B cell (primary cell): ENCODE results near the gene ADAMTS18. TPM values are rescaled to one million over a fixed set of nuclear protein-coding genes. Genes with fewer than 3 reads are reported as not detected.

Source experiments
- ATAC-seq: fragments of 200-7000 bp; cut with Tn5 transposase; one replicate; pipeline ENCODE4 v1.10.0; 2021; ENCODE audit warnings: low read depth, mild to moderate bottlenecking, moderate number of reproducible peaks, moderate library complexity
- CTCF ChIA-PET: fragments of 350-600 bp; sonication (Branson Sonifier 250); formaldehyde crosslinking; loops from one replicate; lab custom pipeline; 2021; ENCODE audit warnings: antibody characterized with exemption, inconsistent platforms; lab: Charles Lee
- POLR2A ChIA-PET: fragments of 350-600 bp; sonication (Branson Sonifier 250); formaldehyde crosslinking; loops from one replicate; lab custom pipeline; 2021; ENCODE audit warnings: antibody characterized with exemption; lab: Charles Lee
- DNase-seq: peaks from one replicate; pipeline ENCODE4 v3.0.0; 2013
- H2AFZ ChIP-seq: 2 replicates; pipeline ENCODE4 v1.6.1; 2012; ENCODE audit warnings: mild to moderate bottlenecking, low read depth, low read length; ENCODE audit not compliant: insufficient read depth, poor library complexity, severe bottlenecking
- H3K27ac ChIP-seq, 2 donors: 1 replicate in 1 of 2; 2 replicates in 1 of 2; pipeline ENCODE4 v1.5.1; 2012 to 2013; ENCODE audit warnings: low read length in 2 of 2, mild to moderate bottlenecking in 2 of 2, moderate library complexity in 1 of 2
- H3K27me3 ChIP-seq, 4 experiments: fragments of 200-600 bp in 1 of 4; sonication (generic) in 1 of 4; replicated peaks in 1 of 4; 1 replicate in 2 of 4; 2 replicates in 2 of 4; pipeline versions ENCODE4 v1.6.1 to v1.7.0; 2013 to 2016; ENCODE audit warnings: low read length in 3 of 4, mild to moderate bottlenecking in 2 of 4, mixed read lengths in 1 of 4, moderate library complexity in 1 of 4; ENCODE audit not compliant: insufficient read depth in 4 of 4, control insufficient read depth in 3 of 4; ENCODE audit errors: control extremely low read depth in 1 of 4
- H3K36me3 ChIP-seq, 2 experiments: replicated peaks in 1 of 2; 1 replicate in 1 of 2; 2 replicates in 1 of 2; pipeline versions ENCODE4 v1.6.1 to v1.7.1; 2013; ENCODE audit warnings: low read length in 1 of 2; ENCODE audit not compliant: insufficient read depth in 2 of 2, control insufficient read depth in 1 of 2; ENCODE audit errors: control extremely low read depth in 1 of 2, extremely low read depth in 1 of 2
- H3K4me1 ChIP-seq, 2 donors: fragments of 200-600 bp in 1 of 2; sonication (generic) in 1 of 2; 1 replicate in 1 of 2; 2 replicates in 1 of 2; pipeline versions ENCODE4 v1.5.1 to v1.6.1; 2013 to 2017; ENCODE audit warnings: low read length in 2 of 2; ENCODE audit not compliant: control insufficient read depth in 2 of 2, insufficient read depth in 2 of 2
- H3K4me2 ChIP-seq: replicated peaks from 2 replicates; pipeline ENCODE3; 2012; ENCODE audit warnings: mild to moderate bottlenecking, low read depth, low read length; ENCODE audit not compliant: poor library complexity, severe bottlenecking
- H3K4me3 ChIP-seq, 5 experiments: fragments of 200-600 bp in 1 of 5; sonication (generic) in 1 of 5; 1 replicate in 3 of 5; 2 replicates in 2 of 5; pipeline versions ENCODE4 v1.5.1 to v1.7.0; 2011 to 2016; ENCODE audit warnings: low read length in 4 of 5, mild to moderate bottlenecking in 4 of 5, low read depth in 2 of 5, control low read depth in 1 of 5, moderate library complexity in 1 of 5; ENCODE audit not compliant: insufficient read depth in 1 of 5; ENCODE audit errors: control extremely low read depth in 1 of 5, extremely low read depth in 1 of 5
- H3K79me2 ChIP-seq: fragments of 200-600 bp; sonication (generic); one replicate; pipeline ENCODE4 v1.6.0; 2016; ENCODE audit warnings: low read length; ENCODE audit not compliant: control insufficient read depth, insufficient read depth
- H3K9ac ChIP-seq: fragments of 200-600 bp; sonication (generic); 2 replicates; pipeline ENCODE4 v1.6.1; 2017; ENCODE audit warnings: mild to moderate bottlenecking, low read length, moderate library complexity
- H3K9me3 ChIP-seq, 3 donors: one replicate each; pipeline versions ENCODE4 v1.6.1 to v1.7.1; 2013; ENCODE audit warnings: low read length in 2 of 3; ENCODE audit not compliant: control insufficient read depth in 2 of 3, insufficient read depth in 1 of 3; ENCODE audit errors: control extremely low read depth in 1 of 3
- H4K20me1 ChIP-seq: 2 replicates; pipeline ENCODE4 v1.6.0; 2012; ENCODE audit warnings: mild to moderate bottlenecking, low read length; ENCODE audit not compliant: insufficient read depth, control insufficient read depth, poor library complexity, severe bottlenecking
- H3K27ac Mint-ChIP-seq: one replicate; pipeline ENCODE4 v1.8.0; 2021; ENCODE audit warnings: mixed read lengths
- H3K27me3 Mint-ChIP-seq: one replicate; pipeline ENCODE4 v1.8.0; 2021; ENCODE audit warnings: mixed read lengths
- H3K4me1 Mint-ChIP-seq: one replicate; pipeline ENCODE4 v1.8.0; 2021; ENCODE audit warnings: mixed read lengths
- H3K4me3 Mint-ChIP-seq: one replicate; pipeline ENCODE4 v1.8.0; 2021; ENCODE audit warnings: mixed read lengths
- H3K9me3 Mint-ChIP-seq: one replicate; pipeline ENCODE4 v1.8.0; 2022; ENCODE audit warnings: mixed read lengths; ENCODE audit not compliant: insufficient read depth
- EZH2 ChIP-seq: IDR thresholded peaks from 2 replicates; pipeline ENCODE4 v1.6.1; 2012; ENCODE audit warnings: borderline replicate concordance, low read depth, mild to moderate bottlenecking, moderate library complexity, low read length; ENCODE audit not compliant: insufficient read depth, poor library complexity, severe bottlenecking
- WGBS: methylation state at CpG from one replicate; pipeline ENCODE4 v1.1.5; 2013; ENCODE audit warnings: missing lambda C conversion rate; ENCODE audit not compliant: insufficient coverage; 5-methylcytosine and 5-hydroxymethylcytosine counted together
- intact Hi-C: fragments of 100-400 bp; cut with micrococcal nuclease; formaldehyde crosslinking; loops from one replicate; pipeline ENCODE4 v1.10.0; 2022
- polyA plus RNA-seq: library from polyadenylated mRNA; depleted of rRNA; stranded (reverse); fragments of >200 nt; gene quantifications from 2 replicates; pipeline ENCODE4 v1.2.3, GENCODE V29; 2012
- total RNA-seq, 2 donors: library from RNA; stranded (reverse); fragments of 120-200 nt in 1 of 2; gene quantifications; 1 replicate in 1 of 2; 2 replicates in 1 of 2; pipeline versions ENCODE4 v1.2.3 to v1.2.4, GENCODE V29; 2013 to 2022
- TF ChIP-seq, protein P1 (sequence below): fragments of 200-600 bp; IDR thresholded peaks from one replicate; pipeline ENCODE4 v1.8.0; 2022; ENCODE audit warnings: antibody characterized with exemption, mild to moderate bottlenecking

Gene ADAMTS18
- total and polyA plus RNA-seq, 2 donors (not counting 1 experiment from before 2014, with no cell fraction given), result not detected

DNA sequence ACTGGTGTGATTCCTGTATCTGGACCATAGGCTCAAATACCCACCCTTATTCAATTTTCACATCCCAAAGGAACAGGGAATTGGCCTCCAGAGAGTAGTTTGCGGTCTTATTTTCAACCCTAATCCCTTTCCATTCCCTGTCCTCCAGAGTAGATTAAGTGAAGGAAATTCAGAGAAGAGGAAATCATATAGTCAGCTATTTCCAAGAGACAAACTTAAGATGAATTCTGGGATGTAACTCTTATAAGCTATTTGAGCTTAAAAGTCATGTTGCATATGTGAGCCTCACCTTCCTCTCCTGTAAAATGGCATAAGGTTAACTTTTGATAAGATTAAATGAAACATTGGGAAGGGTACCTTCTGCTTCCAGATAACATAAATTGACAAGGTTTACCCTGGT lies 37.4 kb upstream of the ADAMTS18 start:
- H3K27ac ChIP-seq, result no peak overlapping the region
- no peaks in the 10 kb centered on the region for H3K27me3 Mint-ChIP-seq
- peaks cover 0 to 3% (median 0%) of the 10 kb centered on the region in 4 experiments for H3K27me3 ChIP-seq
- ChIA-PET POLR2A (no interaction called here), CTCF (no interaction called here)
- H3K27ac Mint-ChIP-seq, result no peak overlapping the region
- ATAC-seq (no peak), DNase-seq (no peak)
- no peaks in the 10 kb centered on the region for H3K9me3 Mint-ChIP-seq
- no peaks in the 10 kb centered on the region for H3K79me2 ChIP-seq
- no peak overlapping the region for H3K9ac ChIP-seq
- TF ChIP-seq, protein P1, sequence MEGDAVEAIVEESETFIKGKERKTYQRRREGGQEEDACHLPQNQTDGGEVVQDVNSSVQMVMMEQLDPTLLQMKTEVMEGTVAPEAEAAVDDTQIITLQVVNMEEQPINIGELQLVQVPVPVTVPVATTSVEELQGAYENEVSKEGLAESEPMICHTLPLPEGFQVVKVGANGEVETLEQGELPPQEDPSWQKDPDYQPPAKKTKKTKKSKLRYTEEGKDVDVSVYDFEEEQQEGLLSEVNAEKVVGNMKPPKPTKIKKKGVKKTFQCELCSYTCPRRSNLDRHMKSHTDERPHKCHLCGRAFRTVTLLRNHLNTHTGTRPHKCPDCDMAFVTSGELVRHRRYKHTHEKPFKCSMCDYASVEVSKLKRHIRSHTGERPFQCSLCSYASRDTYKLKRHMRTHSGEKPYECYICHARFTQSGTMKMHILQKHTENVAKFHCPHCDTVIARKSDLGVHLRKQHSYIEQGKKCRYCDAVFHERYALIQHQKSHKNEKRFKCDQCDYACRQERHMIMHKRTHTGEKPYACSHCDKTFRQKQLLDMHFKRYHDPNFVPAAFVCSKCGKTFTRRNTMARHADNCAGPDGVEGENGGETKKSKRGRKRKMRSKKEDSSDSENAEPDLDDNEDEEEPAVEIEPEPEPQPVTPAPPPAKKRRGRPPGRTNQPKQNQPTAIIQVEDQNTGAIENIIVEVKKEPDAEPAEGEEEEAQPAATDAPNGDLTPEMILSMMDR, result no peak
- no peak for TF ChIP-seq EZH2
- WGBS, result no CpG with 5 or more reads among the region's 1 CpG
- H3K9me3 ChIP-seq, result no peaks in the 10 kb centered on the region
- no peaks in the 10 kb centered on the region for H3K4me1 ChIP-seq
- no peak overlapping the region for H3K4me3 ChIP-seq
- no peak overlapping the region for H3K4me3 Mint-ChIP-seq
- intact Hi-C loops, result no loop called here
- H3K36me3 ChIP-seq, result no peaks in the 10 kb centered on the region
- H4K20me1 ChIP-seq, result no peaks in the 10 kb centered on the region
- no peaks in the 10 kb centered on the region for H3K4me1 Mint-ChIP-seq
- no peak overlapping the region for H3K4me2 ChIP-seq
- H2AFZ ChIP-seq, result no peak overlapping the region

DNA sequence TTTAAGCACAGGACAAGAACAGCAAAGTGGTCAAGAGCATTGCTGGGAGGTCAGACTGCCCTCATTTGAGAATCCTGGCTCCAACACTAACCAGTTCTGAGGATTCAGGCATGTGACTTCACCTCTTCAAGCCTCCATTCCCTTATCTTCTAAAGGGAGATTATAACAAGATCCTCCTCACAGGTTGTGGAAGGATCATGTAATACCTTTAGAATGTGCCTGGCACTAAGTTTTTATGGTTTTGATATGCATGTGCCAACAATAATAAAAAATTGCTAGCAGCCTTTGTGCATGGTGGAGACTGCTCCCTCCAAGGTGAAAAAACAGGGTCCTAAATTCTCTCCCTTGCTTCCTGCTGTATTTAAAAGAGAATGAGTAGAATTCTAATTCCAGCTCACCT lies 36.0 kb upstream of the ADAMTS18 start:
- no peak for ATAC-seq
- no peaks in the 10 kb centered on the region for H3K9me3 Mint-ChIP-seq
- H2AFZ ChIP-seq, result no peak overlapping the region
- H3K27ac Mint-ChIP-seq, result no peak overlapping the region
- no peaks in the 10 kb centered on the region for H3K36me3 ChIP-seq
- H3K4me3 Mint-ChIP-seq, result no peak overlapping the region
- H3K9ac ChIP-seq, result no peak overlapping the region
- H3K4me1 Mint-ChIP-seq, result no peaks in the 10 kb centered on the region
- no peak for TF ChIP-seq EZH2
- TF ChIP-seq, protein P1, result no peak
- no peaks in the 10 kb centered on the region for H3K79me2 ChIP-seq
- H3K4me1 ChIP-seq, result no peaks in the 10 kb centered on the region
- no peaks in the 10 kb centered on the region for H4K20me1 ChIP-seq
- no peak overlapping the region for H3K4me3 ChIP-seq
- no peak overlapping the region for H3K4me2 ChIP-seq
- no peaks in the 10 kb centered on the region for H3K9me3 ChIP-seq
- H3K27me3 ChIP-seq, result peaks cover 0 to 3% (median 0%) of the 10 kb centered on the region in 4 experiments
- intact Hi-C loops, result no loop called here
- no peak for DNase-seq
- ChIA-PET CTCF (no interaction called here), POLR2A (no interaction called here)
- H3K27me3 Mint-ChIP-seq, result no peaks in the 10 kb centered on the region
- no peak overlapping the region for H3K27ac ChIP-seq
